Epidermal melanocyte (primary cell): ENCODE results near the gene RPTOR.
"Not testable (repeated sequence)": the region's sequence is repeated elsewhere in the genome, so short reads cannot be mapped to it uniquely, and the experiment has no call there.

Experiments used
- DNase-seq: peaks from one replicate; pipeline ENCODE4 v3.0.0; 2011; ENCODE audit warnings: low spot score; ENCODE audit not compliant: insufficient read length

Gene RPTOR

GRCh38 chr17:80691784-80692183 lies 147.1 kb downstream of the RPTOR start:
- no peak for DNase-seq

- DNase-seq, result peak; percentile 56
Observed at GRCh38 chr17:80692931-80693467, 148.4 kb downstream of the RPTOR start.

GRCh38 chr17:80693511-80693910 lies 148.9 kb downstream of the RPTOR start:
- DNase-seq, result no peak

- no peak for DNase-seq
Observed at GRCh38 chr17:80694085-80694991, 149.7 kb downstream of the RPTOR start.

GRCh38 chr17:80694992-80695912 lies 150.6 kb downstream of the RPTOR start:
- DNase-seq, result no peak

- no peak for DNase-seq
Observed at GRCh38 chr17:80695979-80696378, 151.3 kb downstream of the RPTOR start.

GRCh38 chr17:80696456-80696855 lies 151.8 kb downstream of the RPTOR start:
- no peak for DNase-seq

- DNase-seq, result no peak
Observed at GRCh38 chr17:80696964-80697363, 152.3 kb downstream of the RPTOR start.

GRCh38 chr17:80698297-80698696 lies 153.7 kb downstream of the RPTOR start:
- no peak for DNase-seq

GRCh38 chr17:80699205-80699604 lies 154.6 kb downstream of the RPTOR start:
- not testable (repeated sequence) for DNase-seq

- DNase-seq, result no peak
Observed at GRCh38 chr17:80701730-80702129, 157.1 kb downstream of the RPTOR start.

- no peak for DNase-seq
Observed at GRCh38 chr17:80702315-80703141, 157.9 kb downstream of the RPTOR start.

GRCh38 chr17:80703142-80703478 lies 158.5 kb downstream of the RPTOR start:
- DNase-seq, result no peak

- no peak for DNase-seq
Observed at GRCh38 chr17:80704381-80704819, 159.8 kb downstream of the RPTOR start.

- no peak for DNase-seq
Observed at GRCh38 chr17:80704894-80705293, 160.3 kb downstream of the RPTOR start.

- DNase-seq, result no peak
Observed at GRCh38 chr17:80705988-80706387, 161.3 kb downstream of the RPTOR start.

- DNase-seq, result no peak
Observed at GRCh38 chr17:80706463-80706867, 161.8 kb downstream of the RPTOR start.

- DNase-seq, result no peak
Observed at GRCh38 chr17:80708480-80708879, 163.8 kb downstream of the RPTOR start.

- DNase-seq, result no peak
Observed at GRCh38 chr17:80709090-80709695, 164.6 kb downstream of the RPTOR start.

GRCh38 chr17:80710714-80711302 lies 166.2 kb downstream of the RPTOR start:
- no peak for DNase-seq
